OCI-LY1 (cell line): Measurements from ENCODE around the gene ASB4.
A peak's percentile ranks its signal among the peaks of the same experiment; 100 is the strongest.

Experiments
- H2AFZ ChIP-seq: fragments of 200-600 bp; sonication (generic), shearing (Covaris generic); 2 replicates; pipeline ENCODE4 v1.6.0; 2014; ENCODE audit warnings: antibody characterized with exemption, mild to moderate bottlenecking, low read length
- H3F3A ChIP-seq: fragments of 200-600 bp; sonication (generic), shearing (Covaris generic); 2 replicates; pipeline ENCODE4 v1.6.0; 2014; ENCODE audit warnings: mild to moderate bottlenecking, antibody characterized with exemption, low read length, moderate library complexity; ENCODE audit not compliant: insufficient read depth
- H3K27ac ChIP-seq: fragments of 200-600 bp; sonication (generic); 2 replicates; pipeline ENCODE4 v1.5.1; 2014; ENCODE audit warnings: low read length, mixed run types, mild to moderate bottlenecking, low read depth; ENCODE audit not compliant: poor library complexity, severe bottlenecking
- H3K27me3 ChIP-seq: fragments of 200-600 bp; sonication (generic); 2 replicates; pipeline ENCODE4 v1.6.0; 2014; ENCODE audit warnings: antibody characterized with exemption, mild to moderate bottlenecking, low read length, moderate library complexity; ENCODE audit not compliant: insufficient read depth
- H3K36me3 ChIP-seq: fragments of 200-600 bp; sonication (generic); 2 replicates; pipeline ENCODE4 v1.6.1; 2014; ENCODE audit warnings: mild to moderate bottlenecking, antibody characterized with exemption, low read length, moderate library complexity, mixed read lengths; ENCODE audit not compliant: insufficient read depth
- H3K4me1 ChIP-seq: fragments of 200-600 bp; sonication (generic); 2 replicates; pipeline ENCODE4 v1.5.1; 2014; ENCODE audit warnings: mild to moderate bottlenecking, low read length, moderate library complexity; ENCODE audit not compliant: insufficient read depth, severe bottlenecking
- H3K4me2 ChIP-seq: fragments of 200-600 bp; sonication (generic), shearing (Covaris generic); 2 replicates; pipeline ENCODE4 v1.6.1; 2014; ENCODE audit warnings: low read length
- H3K4me3 ChIP-seq: fragments of 200-600 bp; sonication (generic); 2 replicates; pipeline ENCODE4 v1.5.1; 2014; ENCODE audit warnings: low read length, low read depth, mild to moderate bottlenecking, mixed read lengths; ENCODE audit not compliant: poor library complexity, severe bottlenecking
- H3K79me2 ChIP-seq: fragments of 200-600 bp; shearing (Covaris generic); 2 replicates; pipeline ENCODE4 v1.6.1; 2016; ENCODE audit warnings: mixed run types, low read length, mixed read lengths; ENCODE audit not compliant: insufficient read depth
- H3K9ac ChIP-seq: fragments of 200-600 bp; sonication (generic), shearing (Covaris generic); 2 replicates; pipeline ENCODE4 v1.6.1; 2014; ENCODE audit warnings: mild to moderate bottlenecking, low read length, mixed read lengths
- H3K9me2 ChIP-seq: fragments of 200-600 bp; sonication (generic), shearing (Covaris generic); 2 replicates; pipeline ENCODE4 v1.6.1; 2014; ENCODE audit warnings: low read depth, mild to moderate bottlenecking, low read length, mixed read lengths
- H3K9me3 ChIP-seq: fragments of 200-600 bp; shearing (Covaris generic); 2 replicates; pipeline ENCODE4 v1.6.1; 2014; ENCODE audit warnings: low read length, mixed read lengths
- H4K20me1 ChIP-seq: fragments of 200-600 bp; sonication (generic), shearing (Covaris generic); 2 replicates; pipeline ENCODE4 v1.6.0; 2016; ENCODE audit warnings: mild to moderate bottlenecking, low read length; ENCODE audit not compliant: insufficient read depth
- CTCF ChIP-seq: fragments of 200-600 bp; sonication (generic), shearing (Covaris generic); IDR thresholded peaks from 2 replicates; pipeline ENCODE4 v1.5.1; 2017; ENCODE audit warnings: mild to moderate bottlenecking, antibody characterized with exemption, low read length, moderate library complexity, mixed read lengths
- EZH2 ChIP-seq: fragments of 200-600 bp; sonication (generic), shearing (Covaris generic); IDR thresholded peaks from 2 replicates; pipeline ENCODE4 v1.8.0; 2017; ENCODE audit warnings: borderline replicate concordance, mixed run types, mild to moderate bottlenecking, antibody characterized with exemption, low read length, moderate library complexity, mixed read lengths

Gene ASB4

GRCh38 chr7:95526128-95526738, 40.5 kb downstream of the ASB4 start:
- no peak overlapping the region for H3K4me3 ChIP-seq
- H3K27ac ChIP-seq: no peak overlapping the region
- H3K79me2 ChIP-seq: no peaks in the 10 kb centered on the region
- no peaks in the 10 kb centered on the region for H3F3A ChIP-seq
- H3K9me3 ChIP-seq: no peaks in the 10 kb centered on the region
- H4K20me1 ChIP-seq: no peaks in the 10 kb centered on the region
- TF ChIP-seq EZH2: no peak
- no peak for TF ChIP-seq CTCF
- no peaks in the 10 kb centered on the region for H3K4me1 ChIP-seq
- H3K9ac ChIP-seq: no peak overlapping the region
- no peaks in the 10 kb centered on the region for H3K27me3 ChIP-seq
- H3K4me2 ChIP-seq: no peak overlapping the region
- H3K9me2 ChIP-seq: no peaks in the 10 kb centered on the region
- H3K36me3 ChIP-seq: no peaks in the 10 kb centered on the region
- no peak overlapping the region for H2AFZ ChIP-seq

- no peak overlapping the region for H3K4me2 ChIP-seq
- H3K36me3 ChIP-seq: no peaks in the 10 kb centered on the region
- H3K27me3 ChIP-seq: no peaks in the 10 kb centered on the region
- no peak overlapping the region for H2AFZ ChIP-seq
- no peaks in the 10 kb centered on the region for H3K79me2 ChIP-seq
- no peaks in the 10 kb centered on the region for H3F3A ChIP-seq
- H3K9ac ChIP-seq: no peak overlapping the region
- no peaks in the 10 kb centered on the region for H4K20me1 ChIP-seq
- H3K9me2 ChIP-seq: no peaks in the 10 kb centered on the region
- no peaks in the 10 kb centered on the region for H3K4me1 ChIP-seq
- no peak for TF ChIP-seq EZH2
- peak; percentile 99 for TF ChIP-seq CTCF
- no peak overlapping the region for H3K27ac ChIP-seq
- no peak overlapping the region for H3K4me3 ChIP-seq
- H3K9me3 ChIP-seq: no peaks in the 10 kb centered on the region
These were observed 41.5 kb downstream of the ASB4 start for GRCh38 chr7:95527033-95527775.

- Histone ChIP-seq H4K20me1 (no peaks in the 10 kb centered on the region), H2AFZ (no peak overlapping the region), H3K9me3 (no peaks in the 10 kb centered on the region), H3K36me3 (no peaks in the 10 kb centered on the region), H3K27ac (no peak overlapping the region), H3K9me2 (no peaks in the 10 kb centered on the region), H3K4me2 (no peak overlapping the region), H3K4me3 (no peak overlapping the region), H3K79me2 (no peaks in the 10 kb centered on the region), H3K9ac (no peak overlapping the region), H3K27me3 (no peaks in the 10 kb centered on the region), H3F3A (no peaks in the 10 kb centered on the region), H3K4me1 (no peaks in the 10 kb centered on the region)
- TF ChIP-seq EZH2 (no peak), CTCF (peak; percentile 3; the same call in 1 of the 2 replicates)
These were observed 42.1 kb downstream of the ASB4 start for GRCh38 chr7:95527776-95528250.
